ENCODE measurements around the gene PLXNA2.

- TF ChIP-seq POLR2A (IDR thresholded peaks at IDR 0.05; ENCODE audit: insufficient read depth in 1 of 2, low read depth in 2 of 2, low read length in 2 of 2) = no peak
- no peak for TF ChIP-seq CTCF (CRISPR knock-in tag; IDR thresholded peaks at IDR 0.05)
- no peak for TF ChIP-seq MAX (IDR thresholded peaks at IDR 0.05)
- no peak for TF ChIP-seq USF2 (IDR thresholded peaks at IDR 0.05; ENCODE audit: low read depth, low read length)
- TF ChIP-seq USF2 (CRISPR knock-in tag; IDR thresholded peaks at IDR 0.05; ENCODE audit: borderline replicate concordance) = no peak
- TF ChIP-seq NFKB2 (CRISPR knock-in tag; IDR thresholded peaks at IDR 0.05; ENCODE audit: borderline replicate concordance) = no peak
- no peak for TF ChIP-seq TAF1 (CRISPR knock-in tag; IDR thresholded peaks at IDR 0.05)
- no peak for TF ChIP-seq EP300 (IDR thresholded peaks at IDR 0.05; ENCODE audit: low read depth in 2 of 2, low read length in 2 of 2)
- no peak for TF ChIP-seq EP300 (CRISPR knock-in tag; IDR thresholded peaks at IDR 0.05; ENCODE audit: borderline replicate concordance)
- TF ChIP-seq ZNF788 (CRISPR knock-in tag; IDR thresholded peaks at IDR 0.05; ENCODE audit: borderline replicate concordance) = no peak
- no peak for TF ChIP-seq RNF2 (conservative IDR thresholded peaks at IDR 0.05; ENCODE audit: low read depth)
- TF ChIP-seq IRF1 (CRISPR knock-in tag; IDR thresholded peaks at IDR 0.05; ENCODE audit: low read depth) = no peak
These were observed 215.7 kb downstream of the PLXNA2 start for GRCh38 chr1:208028526-208028925.

Measured in HepG2 (cell line).